GM12875 (cell line): Measurements from ENCODE around the gene GPR25.

Source experiments
- H3K4me3 ChIP-seq: one replicate; pipeline ENCODE4 v1.5.1; 2011; ENCODE audit warnings: low read depth, low read length, control low read depth
- TF ChIP-seq, protein P1 (sequence below): IDR thresholded peaks from 2 replicates; pipeline ENCODE4 v1.5.1; 2011; ENCODE audit warnings: low read depth, mild to moderate bottlenecking, control low read depth, inconsistent platforms, low read length, moderate library complexity, borderline replicate concordance; ENCODE audit not compliant: insufficient read depth

The GPR25 gene, protein sequence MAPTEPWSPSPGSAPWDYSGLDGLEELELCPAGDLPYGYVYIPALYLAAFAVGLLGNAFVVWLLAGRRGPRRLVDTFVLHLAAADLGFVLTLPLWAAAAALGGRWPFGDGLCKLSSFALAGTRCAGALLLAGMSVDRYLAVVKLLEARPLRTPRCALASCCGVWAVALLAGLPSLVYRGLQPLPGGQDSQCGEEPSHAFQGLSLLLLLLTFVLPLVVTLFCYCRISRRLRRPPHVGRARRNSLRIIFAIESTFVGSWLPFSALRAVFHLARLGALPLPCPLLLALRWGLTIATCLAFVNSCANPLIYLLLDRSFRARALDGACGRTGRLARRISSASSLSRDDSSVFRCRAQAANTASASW

DNA sequence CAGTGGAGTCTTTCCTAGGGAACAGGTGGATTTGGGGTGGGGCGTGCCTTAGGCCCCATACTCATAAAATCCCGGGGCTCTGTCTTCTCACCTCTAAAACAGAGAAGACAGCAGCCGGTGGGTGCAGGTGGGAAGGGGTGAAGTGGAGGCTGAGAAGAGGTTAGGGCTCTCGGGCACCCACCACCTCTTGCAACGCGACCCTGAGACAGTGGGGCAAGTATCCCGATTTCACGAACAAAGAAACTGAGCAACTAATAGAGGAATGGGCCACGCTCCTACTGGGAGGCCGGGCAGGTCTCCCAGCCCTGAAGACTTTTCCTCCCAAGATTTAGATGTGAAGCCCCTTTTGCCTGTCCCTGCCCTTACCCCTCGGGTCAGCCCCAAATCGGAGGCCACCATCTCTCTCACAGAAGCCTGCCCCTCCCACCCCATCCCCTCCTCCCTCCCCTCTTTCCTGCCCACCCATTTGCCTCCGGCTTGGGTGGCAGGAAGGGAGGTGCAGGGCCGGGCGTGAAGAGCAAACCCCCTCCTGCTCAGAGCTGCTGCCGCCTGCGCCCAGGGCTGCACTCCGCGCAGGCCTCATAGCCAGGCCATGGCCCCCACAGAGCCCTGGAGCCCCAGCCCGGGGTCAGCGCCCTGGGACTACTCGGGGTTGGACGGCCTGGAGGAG is at the start of gene GPR25:
GPR25 (plus strand) TSS at position 536 of the 670 bp plus-strand sequence; CDS start at position 593, 57 bp downstream.
- TF ChIP-seq, protein P1, sequence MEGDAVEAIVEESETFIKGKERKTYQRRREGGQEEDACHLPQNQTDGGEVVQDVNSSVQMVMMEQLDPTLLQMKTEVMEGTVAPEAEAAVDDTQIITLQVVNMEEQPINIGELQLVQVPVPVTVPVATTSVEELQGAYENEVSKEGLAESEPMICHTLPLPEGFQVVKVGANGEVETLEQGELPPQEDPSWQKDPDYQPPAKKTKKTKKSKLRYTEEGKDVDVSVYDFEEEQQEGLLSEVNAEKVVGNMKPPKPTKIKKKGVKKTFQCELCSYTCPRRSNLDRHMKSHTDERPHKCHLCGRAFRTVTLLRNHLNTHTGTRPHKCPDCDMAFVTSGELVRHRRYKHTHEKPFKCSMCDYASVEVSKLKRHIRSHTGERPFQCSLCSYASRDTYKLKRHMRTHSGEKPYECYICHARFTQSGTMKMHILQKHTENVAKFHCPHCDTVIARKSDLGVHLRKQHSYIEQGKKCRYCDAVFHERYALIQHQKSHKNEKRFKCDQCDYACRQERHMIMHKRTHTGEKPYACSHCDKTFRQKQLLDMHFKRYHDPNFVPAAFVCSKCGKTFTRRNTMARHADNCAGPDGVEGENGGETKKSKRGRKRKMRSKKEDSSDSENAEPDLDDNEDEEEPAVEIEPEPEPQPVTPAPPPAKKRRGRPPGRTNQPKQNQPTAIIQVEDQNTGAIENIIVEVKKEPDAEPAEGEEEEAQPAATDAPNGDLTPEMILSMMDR = no peak
- H3K4me3 ChIP-seq = peak within 1 kb of the TSS; percentile 53

DNA sequence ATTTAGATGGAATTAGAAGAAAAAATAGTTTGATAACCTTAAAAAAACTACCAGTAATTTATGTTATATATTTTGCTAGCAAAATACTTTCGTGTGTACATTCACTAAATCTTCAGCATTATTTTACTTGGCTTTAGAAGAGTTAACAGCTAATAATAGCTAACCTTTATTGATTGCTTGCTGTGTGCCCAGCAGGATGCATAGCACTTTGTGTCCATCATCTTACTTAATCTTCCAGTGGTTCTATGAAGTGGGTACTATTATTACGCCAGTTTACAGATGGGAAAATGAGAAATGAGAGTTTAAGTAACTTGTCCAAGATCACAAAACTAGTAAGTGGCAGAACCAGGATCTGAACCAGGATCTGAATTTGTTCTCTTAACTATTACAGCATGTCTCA is 41.7 kb upstream of the GPR25 start:
- TF ChIP-seq, protein P1 = no peak
- no peak overlapping the region for H3K4me3 ChIP-seq

DNA sequence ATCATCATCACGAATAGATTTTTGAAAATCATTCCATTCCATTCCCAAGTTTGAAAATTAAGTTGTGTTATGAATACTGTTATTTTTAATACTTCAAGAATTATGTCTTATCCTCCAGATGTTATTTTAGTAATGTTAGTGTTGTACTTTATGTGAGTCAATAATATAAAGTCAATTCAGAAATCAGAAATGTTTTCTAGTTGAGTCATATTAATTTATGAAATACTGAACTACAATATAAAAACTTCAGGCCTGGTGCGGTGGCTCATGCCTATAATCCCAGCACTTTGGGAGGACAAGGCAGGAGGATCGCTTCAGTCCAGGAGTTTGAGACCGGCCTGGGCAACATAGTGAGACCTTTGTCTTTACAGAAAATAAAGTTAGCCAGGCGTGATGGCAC is 38.4 kb upstream of the GPR25 start:
- TF ChIP-seq, protein P1 = no peak
- no peak overlapping the region for H3K4me3 ChIP-seq

DNA sequence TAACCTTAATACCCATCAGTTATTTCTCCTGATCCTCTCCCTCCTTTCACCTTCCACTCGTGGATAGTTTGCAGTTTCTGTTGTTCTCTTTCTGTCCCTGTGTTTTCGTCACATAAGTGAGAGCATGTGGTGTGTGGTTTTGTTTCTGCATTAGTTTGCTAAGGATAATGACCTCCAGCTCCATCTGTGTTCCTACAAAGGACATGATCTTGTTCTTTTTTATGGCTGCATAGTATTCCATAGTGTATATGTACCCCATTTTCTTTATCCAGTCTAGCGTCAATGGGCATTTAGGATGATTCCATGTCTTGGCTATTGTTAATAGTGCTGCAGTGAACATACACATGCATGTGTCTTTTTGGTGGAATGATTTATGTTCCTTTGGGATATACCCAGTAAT is 36.6 kb upstream of the GPR25 start:
- TF ChIP-seq, protein P1 = no peak
- H3K4me3 ChIP-seq = no peak overlapping the region

DNA sequence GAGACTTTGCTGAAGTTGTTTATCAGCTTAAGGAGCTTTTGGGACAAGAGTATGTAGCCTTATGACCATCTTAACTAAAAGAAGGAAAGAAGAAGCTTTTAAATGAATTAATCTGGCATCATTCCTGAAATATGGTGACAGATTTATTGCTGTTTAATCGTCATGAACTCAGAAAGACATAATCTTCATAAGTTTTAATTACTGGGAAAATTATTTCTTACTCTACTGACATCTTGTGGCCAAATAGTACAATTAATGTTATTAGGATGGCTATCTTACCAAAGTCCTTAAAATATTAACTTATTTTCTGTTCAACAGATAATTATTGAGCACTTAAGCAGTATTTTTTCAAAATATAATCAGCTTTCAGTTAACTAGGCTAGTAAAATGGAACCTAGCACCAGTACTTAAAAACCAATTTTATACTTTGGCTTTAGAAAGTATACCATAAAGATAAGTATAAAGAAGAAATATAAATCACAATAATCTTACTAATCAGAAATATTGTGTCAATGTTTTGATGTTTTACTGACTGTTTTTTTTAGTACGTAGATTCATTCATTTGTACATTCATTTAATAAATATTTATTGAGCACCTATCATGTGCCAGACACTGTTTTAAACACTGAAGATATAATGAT is 34.7 kb upstream of the GPR25 start:
- no peak overlapping the region for H3K4me3 ChIP-seq
- TF ChIP-seq, protein P1 = no peak

DNA sequence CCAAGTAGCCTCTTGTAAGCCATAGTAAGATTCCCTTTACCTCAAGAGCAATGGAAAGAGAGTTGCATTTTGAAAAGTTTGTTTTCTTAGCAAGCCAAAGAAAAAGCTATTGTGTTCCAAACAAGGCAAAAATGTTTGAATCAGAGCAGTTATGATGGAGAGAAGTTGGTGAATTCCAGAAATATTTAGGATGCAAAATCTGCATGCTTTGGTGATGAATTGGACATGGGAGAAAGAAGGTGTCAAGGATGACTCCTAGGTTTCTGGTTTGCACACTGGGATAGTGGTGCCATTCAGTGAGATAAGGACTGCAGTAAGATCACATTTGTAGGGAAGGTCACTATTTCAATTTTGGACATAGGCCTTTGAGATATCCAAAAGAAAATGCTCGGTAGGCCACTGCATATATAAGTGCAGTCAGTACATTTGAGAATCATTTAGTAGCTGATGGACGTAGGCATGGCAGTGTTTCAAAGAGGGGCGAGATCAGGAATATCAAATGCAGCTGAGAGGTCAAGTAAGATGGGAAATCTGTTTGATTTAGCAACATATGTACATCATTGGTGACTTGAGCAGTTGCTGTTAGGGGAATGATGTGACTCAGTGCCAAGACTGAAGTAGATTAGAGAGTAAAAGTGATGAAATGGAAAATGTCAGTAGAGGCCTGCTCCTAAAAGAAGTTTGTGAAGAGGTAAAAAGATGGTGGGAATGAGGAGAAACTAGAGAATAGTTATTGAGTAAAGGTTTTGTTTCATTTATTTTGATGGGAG is 33.9 kb upstream of the GPR25 start:
- no peak overlapping the region for H3K4me3 ChIP-seq
- TF ChIP-seq, protein P1 = no peak
